ENCODE measurements around the gene FAF1.

Gene FAF1

DNA sequence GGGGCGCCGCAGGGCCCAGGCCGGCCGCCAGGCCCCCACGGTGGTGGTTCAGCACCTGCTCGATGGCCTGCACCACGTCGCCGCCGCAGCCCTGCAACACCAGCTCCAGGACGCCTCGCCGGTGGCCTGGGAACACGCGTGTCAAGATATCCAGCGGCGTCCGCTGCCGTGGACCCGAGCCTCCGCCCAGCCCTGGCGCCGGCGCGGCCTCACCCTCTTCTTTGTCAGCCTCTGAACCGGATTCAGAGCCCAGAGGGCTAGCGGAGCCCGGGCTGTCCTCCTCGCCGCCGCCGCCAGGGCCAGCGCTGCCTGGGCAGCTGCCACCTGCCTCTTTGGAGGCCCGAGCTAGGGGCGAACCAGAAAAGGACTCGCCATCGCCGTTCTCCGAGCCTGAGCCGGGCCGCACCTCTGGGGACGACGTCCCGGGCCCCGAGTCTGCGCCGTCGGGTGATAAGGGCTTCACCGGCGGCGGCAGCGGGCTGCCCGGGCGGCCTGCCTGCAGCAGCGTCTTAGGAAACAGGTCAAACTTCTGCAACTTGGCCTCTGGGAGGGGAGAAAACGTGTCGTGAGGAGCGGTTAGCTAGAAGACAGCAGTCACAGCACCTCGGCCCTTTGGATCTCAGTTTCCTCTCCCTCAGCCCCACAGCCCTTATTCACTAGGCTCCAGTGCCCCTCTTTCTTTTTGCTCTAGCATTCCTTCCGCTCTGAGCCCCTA, 540.7 kb downstream of the FAF1 start:
- Histone ChIP-seq H3K36me3 (no peaks in the 10 kb centered on the region), H3K27ac (no peak overlapping the region), H3K27me3 (ENCODE audit: insufficient read depth, low read depth, severe bottlenecking) (peaks cover 42% of the 10 kb centered on the region), H3K4me3 (ENCODE audit: low read depth, low read length) (peak overlapping the region; percentile 32), H3K9me3 (ENCODE audit: severe bottlenecking) (peaks cover 10% of the 10 kb centered on the region)
- TF ChIP-seq, protein P1, sequence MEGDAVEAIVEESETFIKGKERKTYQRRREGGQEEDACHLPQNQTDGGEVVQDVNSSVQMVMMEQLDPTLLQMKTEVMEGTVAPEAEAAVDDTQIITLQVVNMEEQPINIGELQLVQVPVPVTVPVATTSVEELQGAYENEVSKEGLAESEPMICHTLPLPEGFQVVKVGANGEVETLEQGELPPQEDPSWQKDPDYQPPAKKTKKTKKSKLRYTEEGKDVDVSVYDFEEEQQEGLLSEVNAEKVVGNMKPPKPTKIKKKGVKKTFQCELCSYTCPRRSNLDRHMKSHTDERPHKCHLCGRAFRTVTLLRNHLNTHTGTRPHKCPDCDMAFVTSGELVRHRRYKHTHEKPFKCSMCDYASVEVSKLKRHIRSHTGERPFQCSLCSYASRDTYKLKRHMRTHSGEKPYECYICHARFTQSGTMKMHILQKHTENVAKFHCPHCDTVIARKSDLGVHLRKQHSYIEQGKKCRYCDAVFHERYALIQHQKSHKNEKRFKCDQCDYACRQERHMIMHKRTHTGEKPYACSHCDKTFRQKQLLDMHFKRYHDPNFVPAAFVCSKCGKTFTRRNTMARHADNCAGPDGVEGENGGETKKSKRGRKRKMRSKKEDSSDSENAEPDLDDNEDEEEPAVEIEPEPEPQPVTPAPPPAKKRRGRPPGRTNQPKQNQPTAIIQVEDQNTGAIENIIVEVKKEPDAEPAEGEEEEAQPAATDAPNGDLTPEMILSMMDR (IDR thresholded peaks at IDR 0.05; ENCODE audit: low read depth, low read length): no peak
- DNase-seq: peak; percentile 41

DNA sequence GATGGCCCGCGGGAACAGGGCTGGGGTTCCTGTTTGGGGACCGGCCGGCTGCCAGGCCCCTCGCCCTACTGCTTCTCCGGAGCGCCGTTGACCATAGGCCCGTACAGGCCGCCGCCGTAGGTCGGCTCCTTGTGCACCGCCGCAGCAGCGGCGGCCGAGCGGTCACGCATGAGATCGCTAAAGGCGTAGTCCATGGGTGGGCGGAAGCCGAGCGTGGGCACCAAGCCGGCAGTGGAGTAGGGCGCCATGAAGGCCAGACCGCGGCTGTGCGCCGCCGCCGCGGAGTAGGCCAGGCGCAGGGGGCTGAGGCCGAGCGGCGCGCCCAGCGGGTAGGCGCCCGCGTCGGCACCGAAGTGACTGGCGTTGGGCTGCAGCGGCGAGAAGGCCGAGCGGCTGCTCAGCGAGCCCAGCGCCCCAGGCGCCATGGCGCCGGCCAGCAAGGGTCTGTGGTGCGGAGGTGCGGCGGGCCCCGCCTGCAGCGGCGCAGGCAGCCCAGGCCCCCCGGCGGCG, 541.4 kb downstream of the FAF1 start:
- no peak for DNase-seq
- Histone ChIP-seq H3K27me3 (ENCODE audit: insufficient read depth, low read depth, severe bottlenecking) (peaks cover 37% of the 10 kb centered on the region), H3K4me3 (ENCODE audit: low read depth, low read length) (peak overlapping the region; percentile 59), H3K9me3 (ENCODE audit: severe bottlenecking) (peaks cover 10% of the 10 kb centered on the region), H3K27ac (no peak overlapping the region), H3K36me3 (no peaks in the 10 kb centered on the region)
- TF ChIP-seq, protein P1 (IDR thresholded peaks at IDR 0.05; ENCODE audit: low read depth, low read length): no peak

DNA sequence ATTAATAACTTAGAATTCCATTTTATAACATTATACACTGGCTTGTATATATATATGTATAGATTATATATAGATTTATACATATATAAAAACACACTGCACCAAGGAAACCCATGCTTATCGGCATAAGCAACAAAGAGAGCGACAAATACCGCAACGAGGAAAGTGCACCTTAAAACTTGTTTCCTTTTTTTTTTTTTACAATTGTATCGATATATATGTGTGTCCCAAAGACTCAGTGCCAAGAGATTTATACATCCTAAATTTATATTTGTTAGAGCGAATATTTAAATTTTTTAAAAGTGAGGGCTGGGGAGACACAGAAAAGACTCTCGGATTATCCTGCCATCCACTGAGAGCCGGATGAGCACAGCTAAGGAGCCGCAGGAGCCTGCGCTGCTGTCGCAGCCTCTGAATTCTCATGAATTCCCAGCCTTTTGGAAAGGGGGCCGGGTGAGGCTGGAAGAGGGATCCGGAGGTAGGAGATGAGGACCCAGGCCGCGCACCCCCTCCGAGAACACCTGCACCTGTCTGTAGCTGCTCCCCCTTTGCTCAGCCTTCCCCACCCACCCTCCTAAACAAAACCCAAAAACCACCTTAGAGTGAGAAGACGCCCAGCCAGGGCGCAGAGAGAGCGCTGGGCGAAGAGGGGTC, 542.0 kb downstream of the FAF1 start:
- TF ChIP-seq, protein P1 (IDR thresholded peaks at IDR 0.05; ENCODE audit: low read depth, low read length): no peak
- peaks cover 35% of the 10 kb centered on the region for H3K27me3 ChIP-seq (ENCODE audit: insufficient read depth, low read depth, severe bottlenecking)
- peak overlapping the region; percentile 59 for H3K4me3 ChIP-seq (ENCODE audit: low read depth, low read length)
- no peaks in the 10 kb centered on the region for H3K36me3 ChIP-seq
- H3K9me3 ChIP-seq (ENCODE audit: severe bottlenecking): peaks cover 10% of the 10 kb centered on the region
- no peak for DNase-seq
- no peak overlapping the region for H3K27ac ChIP-seq

DNA sequence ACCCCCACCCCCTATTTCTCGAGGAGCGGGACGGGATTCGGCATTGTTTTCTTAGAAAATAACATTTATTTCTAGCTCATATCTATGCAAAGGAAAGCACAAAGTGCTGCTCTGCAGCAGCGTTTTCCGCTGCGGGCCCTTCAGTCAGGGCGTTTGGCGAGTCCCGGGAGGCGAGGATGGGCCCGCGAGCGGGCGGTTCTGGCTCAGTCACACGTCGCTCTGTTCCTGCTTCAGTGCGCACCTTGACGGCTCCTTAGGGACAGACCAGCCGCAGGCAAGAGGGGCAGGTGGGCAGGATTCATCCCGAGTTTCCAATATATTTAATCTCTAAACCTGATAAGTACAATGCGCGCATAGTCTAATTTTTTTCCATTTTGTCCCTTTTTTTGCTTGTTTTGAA, 542.6 kb downstream of the FAF1 start:
- Histone ChIP-seq H3K27me3 (ENCODE audit: insufficient read depth, low read depth, severe bottlenecking) (peaks cover 32% of the 10 kb centered on the region), H3K4me3 (ENCODE audit: low read depth, low read length) (peak overlapping the region; percentile 59), H3K36me3 (no peaks in the 10 kb centered on the region), H3K27ac (no peak overlapping the region), H3K9me3 (ENCODE audit: severe bottlenecking) (peaks cover 10% of the 10 kb centered on the region)
- TF ChIP-seq, protein P1 (IDR thresholded peaks at IDR 0.05; ENCODE audit: low read depth, low read length): no peak
- no peak for DNase-seq

DNA sequence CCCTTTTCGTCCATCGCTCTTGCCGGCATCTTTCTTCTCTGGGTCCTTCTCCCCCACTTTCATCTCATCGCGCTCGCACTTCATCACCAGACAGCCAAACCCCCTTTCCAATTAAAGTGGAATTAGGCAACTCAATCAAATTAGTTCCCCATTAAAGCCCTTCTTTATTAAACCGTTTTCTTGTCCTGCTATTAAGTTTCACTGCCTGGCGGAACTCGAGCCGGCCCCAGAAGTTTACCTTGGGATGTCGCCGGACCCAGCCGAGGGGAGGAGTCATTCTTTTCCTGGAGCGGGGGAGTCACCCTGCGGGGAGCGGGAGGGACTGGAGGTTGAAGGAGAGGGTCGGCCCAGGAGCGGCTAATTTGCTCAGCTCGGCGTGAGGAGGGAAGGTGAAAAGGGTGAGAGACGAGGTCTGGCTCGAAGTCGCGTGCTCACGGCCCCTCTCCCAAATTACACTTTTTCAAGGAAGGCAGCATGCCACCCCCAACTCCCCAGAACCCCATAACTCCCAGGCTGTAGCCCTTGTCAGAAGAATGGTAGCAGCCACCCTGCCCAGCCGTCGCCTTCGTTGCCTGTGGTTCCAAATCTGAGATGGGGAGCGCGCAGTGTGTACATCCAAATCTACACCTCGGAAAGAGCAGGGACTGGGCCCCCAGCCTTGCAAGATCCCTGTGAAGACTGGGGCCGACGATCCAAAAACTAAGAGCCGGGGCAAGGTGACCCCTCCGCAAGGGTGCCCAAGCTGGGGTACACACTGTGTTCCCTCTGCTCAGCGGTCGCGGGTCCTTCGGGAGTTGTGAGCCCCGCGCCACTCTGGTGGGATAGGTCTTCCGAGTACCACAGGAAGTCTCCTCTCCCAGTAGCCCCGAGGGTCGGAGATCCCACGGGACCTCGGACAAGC, 543.3 kb downstream of the FAF1 start:
- Histone ChIP-seq H3K36me3 (no peaks in the 10 kb centered on the region), H3K4me3 (ENCODE audit: low read depth, low read length) (peak overlapping the region; percentile 59), H3K9me3 (ENCODE audit: severe bottlenecking) (peaks cover 10% of the 10 kb centered on the region), H3K27me3 (ENCODE audit: insufficient read depth, low read depth, severe bottlenecking) (peaks cover 32% of the 10 kb centered on the region), H3K27ac (no peak overlapping the region)
- TF ChIP-seq, protein P1 (IDR thresholded peaks at IDR 0.05; ENCODE audit: low read depth, low read length): no peak
- no peak for DNase-seq
